ENCODE measurements around the gene EIF4ENIF1.

GRCh38 chr22:31446208-31446607, 43.4 kb downstream of the EIF4ENIF1 start:
- TF ChIP-seq, protein P1, sequence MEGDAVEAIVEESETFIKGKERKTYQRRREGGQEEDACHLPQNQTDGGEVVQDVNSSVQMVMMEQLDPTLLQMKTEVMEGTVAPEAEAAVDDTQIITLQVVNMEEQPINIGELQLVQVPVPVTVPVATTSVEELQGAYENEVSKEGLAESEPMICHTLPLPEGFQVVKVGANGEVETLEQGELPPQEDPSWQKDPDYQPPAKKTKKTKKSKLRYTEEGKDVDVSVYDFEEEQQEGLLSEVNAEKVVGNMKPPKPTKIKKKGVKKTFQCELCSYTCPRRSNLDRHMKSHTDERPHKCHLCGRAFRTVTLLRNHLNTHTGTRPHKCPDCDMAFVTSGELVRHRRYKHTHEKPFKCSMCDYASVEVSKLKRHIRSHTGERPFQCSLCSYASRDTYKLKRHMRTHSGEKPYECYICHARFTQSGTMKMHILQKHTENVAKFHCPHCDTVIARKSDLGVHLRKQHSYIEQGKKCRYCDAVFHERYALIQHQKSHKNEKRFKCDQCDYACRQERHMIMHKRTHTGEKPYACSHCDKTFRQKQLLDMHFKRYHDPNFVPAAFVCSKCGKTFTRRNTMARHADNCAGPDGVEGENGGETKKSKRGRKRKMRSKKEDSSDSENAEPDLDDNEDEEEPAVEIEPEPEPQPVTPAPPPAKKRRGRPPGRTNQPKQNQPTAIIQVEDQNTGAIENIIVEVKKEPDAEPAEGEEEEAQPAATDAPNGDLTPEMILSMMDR (IDR thresholded peaks at IDR 0.05; ENCODE audit: insufficient read depth, low read length, poor library complexity, severe bottlenecking), result no peak
- no peak for TF ChIP-seq EZH2phosphoT487 (conservative IDR thresholded peaks at IDR 0.05; ENCODE audit: low read length)

All from SU-DHL-6 (cell line).